H9 (cell line): ENCODE results near the gene EIF4A3. TPM values are rescaled to one million over a fixed set of nuclear protein-coding genes. Genes with fewer than 3 reads are reported as not detected.

Source experiments
- DNase-seq: peaks from one replicate; pipeline ENCODE4 v3.0.0-alpha.2; 2017
- H2AFZ ChIP-seq: one replicate; pipeline ENCODE4 v1.6.1; 2013; ENCODE audit warnings: mild to moderate bottlenecking, low read length, control low read depth, moderate library complexity
- H2AK5ac ChIP-seq: 2 replicates; pipeline ENCODE4 v1.6.1; 2013; ENCODE audit warnings: low read length, control low read depth, mixed read lengths; ENCODE audit not compliant: insufficient read length
- H2BK120ac ChIP-seq: one replicate; pipeline ENCODE4 v1.6.1; 2013; ENCODE audit warnings: low read depth, mild to moderate bottlenecking, low read length, control low read depth, inconsistent platforms; ENCODE audit not compliant: poor library complexity, severe bottlenecking
- H2BK12ac ChIP-seq: 2 replicates; pipeline ENCODE4 v1.6.1; 2013; ENCODE audit warnings: low read length, control low read depth, mixed read lengths, low read depth; ENCODE audit not compliant: insufficient read length
- H2BK15ac ChIP-seq: 2 replicates; pipeline ENCODE4 v1.6.1; 2013; ENCODE audit warnings: low read depth, low read length, control low read depth
- H2BK20ac ChIP-seq: one replicate; pipeline ENCODE4 v1.6.1; 2013; ENCODE audit warnings: low read depth, mild to moderate bottlenecking, low read length, control low read depth, inconsistent platforms; ENCODE audit not compliant: poor library complexity, severe bottlenecking
- H2BK5ac ChIP-seq: 2 replicates; pipeline ENCODE4 v1.6.1; 2013; ENCODE audit warnings: low read length, control low read depth, mixed read lengths; ENCODE audit not compliant: insufficient read length
- H3K14ac ChIP-seq: 2 replicates; pipeline ENCODE4 v1.6.1; 2013; ENCODE audit warnings: low read length, control low read depth; ENCODE audit not compliant: insufficient read depth
- H3K18ac ChIP-seq: 2 replicates; pipeline ENCODE4 v1.6.1; 2013; ENCODE audit warnings: low read depth, mild to moderate bottlenecking, mixed read lengths, low read length, control low read depth; ENCODE audit not compliant: insufficient read length
- H3K23ac ChIP-seq: 2 replicates; pipeline ENCODE4 v1.6.1; 2013; ENCODE audit warnings: low read length, control low read depth, mixed read lengths, low read depth; ENCODE audit not compliant: insufficient read length
- H3K23me2 ChIP-seq: 2 replicates; pipeline ENCODE4 v1.6.1; 2013; ENCODE audit warnings: low read depth, mild to moderate bottlenecking, mixed read lengths, low read length, control low read depth; ENCODE audit not compliant: insufficient read length, poor library complexity, severe bottlenecking
- H3K27ac ChIP-seq: 2 replicates; pipeline ENCODE4 v1.5.1; 2013; ENCODE audit warnings: low read length, control low read depth, mixed read lengths, low read depth; ENCODE audit not compliant: insufficient read length
- H3K27me3 ChIP-seq: 2 replicates; pipeline ENCODE4 v1.6.1; 2013; ENCODE audit warnings: low read length, control low read depth, inconsistent platforms; ENCODE audit not compliant: insufficient read depth
- H3K4ac ChIP-seq: 2 replicates; pipeline ENCODE4 v1.6.1; 2013; ENCODE audit warnings: low read depth, mild to moderate bottlenecking, control low read depth, inconsistent platforms, low read length, moderate library complexity
- H3K4me1 ChIP-seq: 2 replicates; pipeline ENCODE4 v1.6.1; 2013; ENCODE audit warnings: low read length, control low read depth, inconsistent platforms; ENCODE audit not compliant: insufficient read depth
- H3K4me2 ChIP-seq: 2 replicates; pipeline ENCODE4 v1.6.1; 2013; ENCODE audit warnings: low read length, control low read depth, mixed read lengths; ENCODE audit not compliant: insufficient read length, insufficient read depth
- H3K56ac ChIP-seq: 2 replicates; pipeline ENCODE4 v1.6.1; 2013; ENCODE audit warnings: low read depth, mild to moderate bottlenecking, mixed read lengths, low read length, control low read depth; ENCODE audit not compliant: insufficient read length
- H3K79me1 ChIP-seq: 2 replicates; pipeline ENCODE4 v1.6.1; 2013; ENCODE audit warnings: low read depth, mild to moderate bottlenecking, moderate library complexity, low read length, control low read depth, inconsistent platforms; ENCODE audit not compliant: insufficient read depth, poor library complexity, severe bottlenecking
- H3K79me2 ChIP-seq: 2 replicates; pipeline ENCODE4 v1.6.1; 2013; ENCODE audit warnings: low read length, control low read depth, inconsistent platforms; ENCODE audit not compliant: insufficient read depth
- H3K9ac ChIP-seq: 2 replicates; pipeline ENCODE4 v1.6.1; 2013; ENCODE audit warnings: low read length, control low read depth, mixed read lengths; ENCODE audit not compliant: insufficient read length; ENCODE audit errors: extremely low read depth
- H3K9me3 ChIP-seq: one replicate; pipeline ENCODE4 v1.6.1; 2013; ENCODE audit warnings: low read depth, low read length, inconsistent platforms; ENCODE audit not compliant: control insufficient read depth
- H3T11ph ChIP-seq: one replicate; pipeline ENCODE4 v1.6.1; 2013; ENCODE audit warnings: mild to moderate bottlenecking, low read length, control low read depth, inconsistent platforms
- H4K20me1 ChIP-seq: one replicate; pipeline ENCODE4 v1.6.1; 2013; ENCODE audit not compliant: control insufficient read depth, insufficient read length, insufficient read depth
- H4K5ac ChIP-seq: 2 replicates; pipeline ENCODE4 v1.6.1; 2013; ENCODE audit warnings: low read depth, mild to moderate bottlenecking, mixed read lengths, low read length, control low read depth; ENCODE audit not compliant: insufficient read length
- H4K8ac ChIP-seq: replicated peaks from 2 replicates; pipeline ENCODE4 v1.6.1; 2013; ENCODE audit warnings: low read length, control low read depth, mixed read lengths, low read depth; ENCODE audit not compliant: insufficient read length
- H4K91ac ChIP-seq: 2 replicates; pipeline ENCODE4 v1.6.1; 2013; ENCODE audit warnings: low read depth, mild to moderate bottlenecking, moderate library complexity, mixed read lengths, low read length, control low read depth; ENCODE audit not compliant: insufficient read length
- H3K27ac Mint-ChIP-seq, 3 experiments: 2 replicates in 2 of 3; 3 replicates in 1 of 3; pipeline ENCODE4 v1.8.0; 2020 to 2021; ENCODE audit warnings: mixed read lengths in 3 of 3, mild to moderate bottlenecking in 1 of 3, moderate library complexity in 1 of 3
- H3K27me3 Mint-ChIP-seq: 2 replicates; pipeline ENCODE4 v1.8.0; 2021; ENCODE audit warnings: low read depth, mild to moderate bottlenecking, moderate library complexity, mixed read lengths
- H3K36me3 Mint-ChIP-seq, 3 experiments: 2 replicates in 2 of 3; 3 replicates in 1 of 3; pipeline ENCODE4 v1.8.0; 2020 to 2021; ENCODE audit warnings: low read depth in 3 of 3, mixed read lengths in 3 of 3; ENCODE audit not compliant: insufficient read depth in 1 of 3
- H3K4me1 Mint-ChIP-seq, 2 experiments: 2 replicates each; pipeline ENCODE4 v1.8.0; 2020; ENCODE audit warnings: mixed read lengths in 2 of 2
- H3K4me3 Mint-ChIP-seq, 2 experiments: 2 replicates in 1 of 2; 3 replicates in 1 of 2; pipeline ENCODE4 v1.8.0; 2020 to 2021; ENCODE audit warnings: mild to moderate bottlenecking in 2 of 2, mixed read lengths in 2 of 2, moderate library complexity in 1 of 2
- H3K9me3 Mint-ChIP-seq, 2 experiments: 2 replicates in 1 of 2; 3 replicates in 1 of 2; pipeline ENCODE4 v1.8.0; 2020; ENCODE audit warnings: mild to moderate bottlenecking in 2 of 2, mixed read lengths in 2 of 2, moderate library complexity in 1 of 2
- WGBS: extraction: QIAGEN DNeasy Blood & Tissue Kit; methylation state at CpG from one replicate; pipeline ENCODE4 v1.1.7; 2013; ENCODE audit warnings: missing lambda C conversion rate, low lambda C conversion rate, mixed read lengths; ENCODE audit not compliant: insufficient read length; ENCODE audit errors: extremely low coverage; 5-methylcytosine and 5-hydroxymethylcytosine counted together
- long read RNA-seq: library from polyadenylated mRNA; unstranded; transcript quantifications from one replicate; pipeline ENCODE4 v2.0.0, GENCODE V29; 2020
- total RNA-seq: library from RNA; stranded (reverse); gene quantifications from 2 replicates; pipeline ENCODE4 v1.2.1, GENCODE V29; 2021
- TF ChIP-seq, protein P1 (sequence below): fragments of 200-600 bp; sonication (generic); conservative IDR thresholded peaks from 3 replicates; pipeline ENCODE4 v1.8.0; 2021; ENCODE audit warnings: antibody characterized with exemption, mild to moderate bottlenecking

Gene EIF4A3
- 162 and 168 TPM in 2 replicates for total RNA-seq
- long read RNA-seq, transcript EIF4A3-201 (12 exons, 1,734 nt) = major isoform, 1,496 of 1,522 reads
- long read RNA-seq, partial matches to known transcripts = 4 of 1,522 reads
- long read RNA-seq, other reads (novel, unspliced or antisense) = 19 of 1,522 reads

DNA sequence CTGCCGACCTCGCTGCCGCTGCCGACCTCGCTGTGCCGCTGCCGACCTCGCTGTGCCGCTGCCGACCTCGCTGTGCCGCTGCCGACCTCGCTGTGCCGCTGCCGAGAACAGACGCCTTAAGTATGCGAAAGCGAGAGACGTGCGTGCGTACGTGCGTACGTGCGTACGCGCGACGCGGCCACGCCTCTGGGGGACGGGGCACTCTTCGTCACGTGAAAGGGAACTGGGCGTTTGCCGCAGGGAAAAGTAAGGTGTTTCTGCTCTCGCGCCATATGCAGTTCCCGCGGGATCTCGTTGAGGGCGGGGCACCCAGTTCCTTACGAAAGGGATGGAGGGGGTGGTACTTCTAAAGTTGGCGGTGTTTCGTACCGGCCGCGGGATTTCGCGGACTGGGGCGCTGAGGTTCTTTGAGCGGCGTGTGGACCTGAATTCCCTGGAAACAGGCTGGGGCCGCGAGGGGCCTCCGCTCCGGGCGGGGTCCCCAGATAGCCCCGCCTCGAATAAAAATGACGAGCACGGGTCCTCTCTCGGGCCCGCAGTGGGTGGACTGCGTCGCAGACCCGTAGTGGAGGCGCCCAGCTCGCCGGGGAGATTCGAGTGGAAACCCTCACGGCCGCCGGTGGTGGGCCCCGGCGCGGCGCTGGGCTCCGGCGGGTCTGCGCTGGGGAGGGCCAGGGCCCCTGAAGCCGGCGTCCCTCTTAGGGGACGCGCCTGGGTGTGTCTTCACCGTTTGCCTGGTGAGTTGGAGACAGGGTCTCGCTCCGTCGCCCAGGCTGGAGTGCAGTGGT lies at the start of gene EIF4A3:
Gene EIF4A3 (minus strand): TSS at position 94 of the 788 bp plus-strand sequence. CDS start 167 bp downstream, outside the sequence.
- peaks cover 3% of the 10 kb centered on the region; the same call in 1 of the 2 replicates for H3K4me1 ChIP-seq
- H3K9me3 ChIP-seq = no peaks in the 10 kb centered on the region
- peak; percentile 100 for DNase-seq
- Mint-ChIP-seq H3K27me3 (peaks cover 7% of the 10 kb centered on the region), H3K27ac (peak within 1 kb of the TSS; percentile 85 to 96 (median 92)), H3K9me3 (no peaks in the 10 kb centered on the region), H3K4me1 (peaks cover 33 to 50% of the 10 kb centered on the region in 2 experiments), H3K4me3 (peak within 1 kb of the TSS; percentile 85 to 86), H3K36me3 (peaks cover 12 to 40% (median 35%) of the 10 kb centered on the region in 3 experiments; a peak in 6 of 7 replicates)
- TF ChIP-seq, protein P1, sequence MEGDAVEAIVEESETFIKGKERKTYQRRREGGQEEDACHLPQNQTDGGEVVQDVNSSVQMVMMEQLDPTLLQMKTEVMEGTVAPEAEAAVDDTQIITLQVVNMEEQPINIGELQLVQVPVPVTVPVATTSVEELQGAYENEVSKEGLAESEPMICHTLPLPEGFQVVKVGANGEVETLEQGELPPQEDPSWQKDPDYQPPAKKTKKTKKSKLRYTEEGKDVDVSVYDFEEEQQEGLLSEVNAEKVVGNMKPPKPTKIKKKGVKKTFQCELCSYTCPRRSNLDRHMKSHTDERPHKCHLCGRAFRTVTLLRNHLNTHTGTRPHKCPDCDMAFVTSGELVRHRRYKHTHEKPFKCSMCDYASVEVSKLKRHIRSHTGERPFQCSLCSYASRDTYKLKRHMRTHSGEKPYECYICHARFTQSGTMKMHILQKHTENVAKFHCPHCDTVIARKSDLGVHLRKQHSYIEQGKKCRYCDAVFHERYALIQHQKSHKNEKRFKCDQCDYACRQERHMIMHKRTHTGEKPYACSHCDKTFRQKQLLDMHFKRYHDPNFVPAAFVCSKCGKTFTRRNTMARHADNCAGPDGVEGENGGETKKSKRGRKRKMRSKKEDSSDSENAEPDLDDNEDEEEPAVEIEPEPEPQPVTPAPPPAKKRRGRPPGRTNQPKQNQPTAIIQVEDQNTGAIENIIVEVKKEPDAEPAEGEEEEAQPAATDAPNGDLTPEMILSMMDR = no peak
- H3K23me2 ChIP-seq = peaks cover 6% of the 10 kb centered on the region
- no peak within 1 kb of the TSS for H2BK15ac ChIP-seq
- no peak within 1 kb of the TSS for H3T11ph ChIP-seq
- WGBS = no CpG with 5 or more reads among the region's 90 CpGs
- H3K27me3 ChIP-seq = no peaks in the 10 kb centered on the region
- no peaks in the 10 kb centered on the region for H4K20me1 ChIP-seq
- H3K27ac ChIP-seq = no peak within 1 kb of the TSS
- peaks cover 4% of the 10 kb centered on the region for H3K79me1 ChIP-seq
- peak within 1 kb of the TSS; percentile 73 for H3K18ac ChIP-seq
- H3K4ac ChIP-seq = no peak within 1 kb of the TSS
- peak within 1 kb of the TSS; percentile 87 for H3K14ac ChIP-seq
- H2AFZ ChIP-seq = no peak within 1 kb of the TSS
- H4K91ac ChIP-seq = no peak within 1 kb of the TSS
- no peak within 1 kb of the TSS for H2BK12ac ChIP-seq
- no peak within 1 kb of the TSS for H4K5ac ChIP-seq
- H2BK5ac ChIP-seq = no peak within 1 kb of the TSS
- no peak within 1 kb of the TSS for H3K23ac ChIP-seq
- peak within 1 kb of the TSS; percentile 86 for H3K9ac ChIP-seq
- H3K4me2 ChIP-seq = peak within 1 kb of the TSS; percentile 87
- H3K56ac ChIP-seq = no peak within 1 kb of the TSS
- peaks cover 22% of the 10 kb centered on the region; the same call in 1 of the 2 replicates for H3K79me2 ChIP-seq
- no peak within 1 kb of the TSS for H2BK20ac ChIP-seq
- H2BK120ac ChIP-seq = no peak within 1 kb of the TSS
- no peak within 1 kb of the TSS for H2AK5ac ChIP-seq
- H4K8ac ChIP-seq = no peak within 1 kb of the TSS
